Measurements from ENCODE around the gene TRABD2B. TPM values are rescaled to one million over a fixed set of nuclear protein-coding genes. Genes with fewer than 3 reads are reported as not detected.
A peak's percentile ranks its signal among the peaks of the same experiment; 100 is the strongest.

Gene TRABD2B
- total RNA-seq, 4 donors from 2014 or later, result 0.05 to 0.15 (median 0.12) TPM

DNA sequence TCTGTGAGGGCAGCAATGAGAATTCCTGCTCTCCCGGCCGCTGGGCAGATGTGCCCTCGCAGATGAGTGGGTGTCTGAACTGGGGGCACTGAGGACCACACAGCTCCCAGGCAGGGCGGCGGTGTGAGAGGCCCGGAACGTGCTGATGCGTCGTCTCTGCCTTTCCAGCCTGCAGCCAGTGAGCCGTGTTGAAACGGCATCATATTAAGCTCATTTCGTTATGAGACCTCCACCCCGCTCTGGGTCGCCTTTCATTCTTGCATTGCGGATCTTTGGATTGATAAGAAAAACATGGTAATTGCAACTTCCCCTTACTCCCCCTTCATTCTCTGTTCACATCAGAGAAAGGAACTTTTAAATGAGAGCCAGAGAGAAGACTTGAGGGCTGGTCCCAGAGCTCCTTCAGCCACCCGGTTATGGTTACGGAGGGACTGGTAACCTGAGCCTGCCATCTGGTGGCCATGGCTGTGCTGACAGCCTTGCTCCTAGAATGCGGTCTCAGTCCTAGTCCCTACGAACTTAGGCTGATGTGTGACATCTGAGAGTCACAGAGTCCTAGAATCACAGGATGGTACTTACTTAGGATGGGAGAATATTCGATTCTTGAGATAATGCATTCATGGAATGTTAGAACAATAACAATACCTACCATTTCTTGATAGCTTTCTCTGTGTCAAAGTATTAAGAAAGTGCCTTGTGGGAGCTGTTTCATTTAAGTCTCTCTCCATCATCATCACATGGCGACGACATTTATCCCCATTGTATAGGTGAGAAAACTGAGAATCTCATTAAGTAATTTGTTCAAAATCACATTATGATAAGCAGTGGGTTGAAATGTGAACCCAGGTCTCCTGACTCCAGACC lies 271.0 kb downstream of the TRABD2B start:
- in situ Hi-C loops (cut with MboI; ENCODE audit: low sequenced_read_pairs in 4 of 4), result loop anchor here in 3 of 4 donors (25.0 kb wide), 2 partner anchors 336 to 486 kb away; partner anchors contain the start of gene SLC5A9 (in 2 of the 3)
- Histone ChIP-seq H3K27me3 (peaks cover 16 to 23% (median 20%) of the 10 kb centered on the region in 3 donors), H3K36me3 (no peaks in the 10 kb centered on the region), H3K27ac (no peak overlapping the region), H3K4me3 (peak overlapping the region in 2 of 4 donors; percentile 8 to 11), H3K9me3 (no peaks in the 10 kb centered on the region), H3K4me1 (peaks cover 0 to 7% of the 10 kb centered on the region in 2 donors)
- TF ChIP-seq, protein P1, sequence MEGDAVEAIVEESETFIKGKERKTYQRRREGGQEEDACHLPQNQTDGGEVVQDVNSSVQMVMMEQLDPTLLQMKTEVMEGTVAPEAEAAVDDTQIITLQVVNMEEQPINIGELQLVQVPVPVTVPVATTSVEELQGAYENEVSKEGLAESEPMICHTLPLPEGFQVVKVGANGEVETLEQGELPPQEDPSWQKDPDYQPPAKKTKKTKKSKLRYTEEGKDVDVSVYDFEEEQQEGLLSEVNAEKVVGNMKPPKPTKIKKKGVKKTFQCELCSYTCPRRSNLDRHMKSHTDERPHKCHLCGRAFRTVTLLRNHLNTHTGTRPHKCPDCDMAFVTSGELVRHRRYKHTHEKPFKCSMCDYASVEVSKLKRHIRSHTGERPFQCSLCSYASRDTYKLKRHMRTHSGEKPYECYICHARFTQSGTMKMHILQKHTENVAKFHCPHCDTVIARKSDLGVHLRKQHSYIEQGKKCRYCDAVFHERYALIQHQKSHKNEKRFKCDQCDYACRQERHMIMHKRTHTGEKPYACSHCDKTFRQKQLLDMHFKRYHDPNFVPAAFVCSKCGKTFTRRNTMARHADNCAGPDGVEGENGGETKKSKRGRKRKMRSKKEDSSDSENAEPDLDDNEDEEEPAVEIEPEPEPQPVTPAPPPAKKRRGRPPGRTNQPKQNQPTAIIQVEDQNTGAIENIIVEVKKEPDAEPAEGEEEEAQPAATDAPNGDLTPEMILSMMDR (IDR thresholded peaks at IDR 0.05 in 4 of 5, conservative IDR thresholded peaks at IDR 0.05 in 1 of 5), result peak; percentile 64 to 88 (median 76)
- no peak for TF ChIP-seq POLR2A (IDR thresholded peaks at IDR 0.05)
- peak; percentile 93 to 94 for ATAC-seq
- peak; percentile 34 to 58 for DNase-seq
- intact Hi-C loops (cut with DNase I; ENCODE audit: low total_unique reads), result loop anchor here (5.0 kb wide), 3 partner anchors 199 to 339 kb away; no protein-coding TSS in a partner anchor

DNA sequence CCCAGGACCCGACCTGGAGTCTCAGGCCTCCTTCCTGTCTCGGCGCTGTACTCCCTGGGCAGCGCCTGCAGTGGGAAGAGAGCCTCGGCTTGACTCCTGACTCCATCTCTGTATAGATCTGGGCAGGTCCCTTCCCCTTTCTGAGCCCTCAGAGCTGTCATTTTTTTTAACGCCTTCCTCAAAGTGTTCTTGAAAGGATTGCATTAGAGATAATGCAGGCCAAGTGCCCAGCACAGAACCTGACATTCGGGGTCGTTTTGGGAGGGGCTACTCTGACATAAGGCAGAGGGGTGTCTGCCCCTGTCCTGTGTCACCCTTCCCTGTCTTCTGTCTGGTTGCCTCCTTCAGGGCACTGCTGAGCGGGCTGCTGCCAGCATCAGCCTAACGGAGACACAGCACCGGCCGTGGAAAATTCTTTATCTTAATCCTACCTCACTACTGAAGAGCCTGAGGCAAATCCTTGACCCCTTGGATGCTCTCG lies 271.6 kb downstream of the TRABD2B start:
- Histone ChIP-seq H3K9me3 (no peaks in the 10 kb centered on the region), H3K36me3 (no peaks in the 10 kb centered on the region), H3K27ac (no peak overlapping the region), H3K4me3 (peak overlapping the region in 1 of 4 donors; percentile 44), H3K4me1 (peaks cover 0 to 7% of the 10 kb centered on the region in 2 donors), H3K27me3 (peaks cover 16 to 23% (median 20%) of the 10 kb centered on the region in 3 donors)
- TF ChIP-seq, protein P1 (IDR thresholded peaks at IDR 0.05 in 4 of 5, conservative IDR thresholded peaks at IDR 0.05 in 1 of 5), result no peak
- TF ChIP-seq POLR2A (IDR thresholded peaks at IDR 0.05), result no peak
- ATAC-seq, result no peak
- DNase-seq, result no peak
- in situ Hi-C loops (cut with MboI; ENCODE audit: low sequenced_read_pairs in 4 of 4), result loop anchor here in 3 of 4 donors (25.0 kb wide), 2 partner anchors 337 to 487 kb away; partner anchors contain the start of gene SLC5A9 (in 2 of the 3)
- intact Hi-C loops (cut with DNase I; ENCODE audit: low total_unique reads), result loop anchor here (5.0 kb wide), 3 partner anchors 198 to 338 kb away; no protein-coding TSS in a partner anchor

DNA sequence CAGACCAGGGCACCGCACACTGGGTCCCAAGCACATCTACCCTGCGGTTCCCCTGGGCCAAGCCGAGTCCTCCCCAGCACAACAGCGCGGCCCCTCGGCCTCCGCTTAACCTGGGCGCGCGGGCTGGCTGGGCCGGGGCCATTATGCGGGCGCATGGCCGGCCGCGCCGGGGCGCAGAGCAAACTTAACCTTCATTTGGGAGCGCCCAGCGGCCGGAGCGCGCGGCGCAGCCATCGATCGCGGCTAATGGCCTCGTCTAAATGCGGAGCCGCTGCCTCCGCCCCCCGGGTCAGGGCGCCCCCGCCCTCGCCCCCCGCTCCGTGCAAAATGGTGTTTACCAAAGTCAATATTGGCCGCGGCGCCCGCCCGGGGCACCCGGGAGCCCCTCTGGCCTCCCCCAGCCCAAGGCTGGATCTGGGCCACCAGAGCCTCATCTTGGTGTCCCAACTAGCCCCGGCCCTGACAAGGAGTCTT lies 272.1 kb downstream of the TRABD2B start:
- intact Hi-C loops (cut with DNase I; ENCODE audit: low total_unique reads), result loop anchor here (5.0 kb wide), 3 partner anchors 198 to 338 kb away; no protein-coding TSS in a partner anchor
- H3K4me3 ChIP-seq, result peak overlapping the region in 2 of 4 donors; percentile 27 to 44
- peaks cover 16 to 23% (median 22%) of the 10 kb centered on the region in 3 donors for H3K27me3 ChIP-seq
- no peaks in the 10 kb centered on the region for H3K36me3 ChIP-seq
- TF ChIP-seq POLR2A (IDR thresholded peaks at IDR 0.05), result no peak
- TF ChIP-seq, protein P1 (IDR thresholded peaks at IDR 0.05 in 4 of 5, conservative IDR thresholded peaks at IDR 0.05 in 1 of 5), result no peak
- ATAC-seq (no peak), DNase-seq (no peak)
- H3K4me1 ChIP-seq, result peaks cover 0 to 7% of the 10 kb centered on the region in 2 donors
- H3K27ac ChIP-seq, result no peak overlapping the region
- no peaks in the 10 kb centered on the region for H3K9me3 ChIP-seq
- in situ Hi-C loops (cut with MboI; ENCODE audit: low sequenced_read_pairs in 4 of 4), result loop anchor here in 3 of 4 donors (25.0 kb wide), 4 partner anchors 288 to 538 kb away; partner anchors contain the start of genes PDZK1IP1 (in 3 of the 3), SLC5A9 (in 2 of the 3) and FOXD2 (in 1 of the 3)

DNA sequence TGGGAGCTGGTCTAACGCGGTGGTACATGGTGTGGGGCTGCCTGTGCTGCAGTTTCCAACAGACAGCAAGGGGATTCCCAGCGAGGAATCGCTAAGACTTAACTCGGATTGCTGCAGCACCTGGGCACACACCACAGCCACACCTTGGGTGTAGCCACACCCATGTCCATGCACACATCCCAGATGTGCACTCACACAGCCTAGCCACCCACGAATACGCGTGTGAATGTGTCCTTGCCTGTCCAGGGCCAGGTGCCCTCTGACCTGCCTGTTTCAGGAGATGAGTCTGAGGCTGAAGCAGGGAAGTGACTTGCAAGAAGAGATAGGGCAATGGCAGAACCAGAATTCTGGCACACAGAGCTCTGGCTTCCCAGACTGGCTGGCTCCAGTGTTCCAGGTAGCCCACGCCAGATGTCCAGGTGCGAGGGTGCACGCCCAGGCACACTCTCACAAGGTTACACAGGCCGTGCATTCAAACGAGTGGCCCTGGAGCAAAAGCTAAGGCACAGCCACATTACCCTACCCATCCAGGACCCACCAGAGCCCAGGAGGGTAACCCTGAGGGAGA lies 272.7 kb downstream of the TRABD2B start:
- DNase-seq (no peak), ATAC-seq (no peak)
- in situ Hi-C loops (cut with MboI; ENCODE audit: low sequenced_read_pairs in 4 of 4), result loop anchor here in 3 of 4 donors (25.0 kb wide), 2 partner anchors 287 to 537 kb away; partner anchors contain the start of genes PDZK1IP1 (in 3 of the 3) and FOXD2 (in 1 of the 3)
- Histone ChIP-seq H3K27ac (no peak overlapping the region), H3K4me1 (peaks cover 0 to 7% of the 10 kb centered on the region in 2 donors), H3K4me3 (peak overlapping the region in 1 of 4 donors; percentile 27), H3K9me3 (no peaks in the 10 kb centered on the region), H3K36me3 (no peaks in the 10 kb centered on the region), H3K27me3 (peaks cover 16 to 24% (median 23%) of the 10 kb centered on the region in 3 donors)
- intact Hi-C loops (cut with DNase I; ENCODE audit: low total_unique reads), result no loop called here
- TF ChIP-seq POLR2A (IDR thresholded peaks at IDR 0.05), result no peak
- TF ChIP-seq, protein P1 (IDR thresholded peaks at IDR 0.05 in 4 of 5, conservative IDR thresholded peaks at IDR 0.05 in 1 of 5), result no peak
